ENCODE measurements around the gene LGALS9. TPM values are rescaled to one million over a fixed set of nuclear protein-coding genes. Genes with fewer than 3 reads are reported as not detected.

LGALS9 gene
- total RNA-seq, 1 donor from 2014 or later, result 0.54 TPM

DNA sequence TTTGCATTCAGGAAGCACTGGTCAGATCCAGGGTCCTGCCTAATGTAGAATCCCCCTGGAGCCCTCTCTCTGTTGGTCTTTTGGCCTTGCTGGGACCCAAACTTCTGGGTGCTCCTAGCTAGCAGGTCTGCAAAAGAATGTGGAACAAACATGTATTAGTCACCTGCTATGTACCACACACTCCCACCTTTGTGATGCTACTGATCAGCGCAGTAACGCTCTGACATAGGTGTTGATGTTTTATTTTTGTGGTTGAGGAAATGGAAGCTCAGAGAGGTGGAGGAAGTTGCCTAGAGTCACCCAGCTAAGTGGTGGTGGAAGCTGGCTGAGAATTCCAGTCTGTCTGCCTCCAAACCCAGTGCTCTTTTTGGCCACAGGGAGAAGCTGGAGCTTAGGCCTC lies 35.8 kb upstream of the LGALS9 start:
- H3K4me3 ChIP-seq, result no peak overlapping the region
- H4K20me1 ChIP-seq (ENCODE audit: low read depth), result no peaks in the 10 kb centered on the region
- TF ChIP-seq, protein P1, sequence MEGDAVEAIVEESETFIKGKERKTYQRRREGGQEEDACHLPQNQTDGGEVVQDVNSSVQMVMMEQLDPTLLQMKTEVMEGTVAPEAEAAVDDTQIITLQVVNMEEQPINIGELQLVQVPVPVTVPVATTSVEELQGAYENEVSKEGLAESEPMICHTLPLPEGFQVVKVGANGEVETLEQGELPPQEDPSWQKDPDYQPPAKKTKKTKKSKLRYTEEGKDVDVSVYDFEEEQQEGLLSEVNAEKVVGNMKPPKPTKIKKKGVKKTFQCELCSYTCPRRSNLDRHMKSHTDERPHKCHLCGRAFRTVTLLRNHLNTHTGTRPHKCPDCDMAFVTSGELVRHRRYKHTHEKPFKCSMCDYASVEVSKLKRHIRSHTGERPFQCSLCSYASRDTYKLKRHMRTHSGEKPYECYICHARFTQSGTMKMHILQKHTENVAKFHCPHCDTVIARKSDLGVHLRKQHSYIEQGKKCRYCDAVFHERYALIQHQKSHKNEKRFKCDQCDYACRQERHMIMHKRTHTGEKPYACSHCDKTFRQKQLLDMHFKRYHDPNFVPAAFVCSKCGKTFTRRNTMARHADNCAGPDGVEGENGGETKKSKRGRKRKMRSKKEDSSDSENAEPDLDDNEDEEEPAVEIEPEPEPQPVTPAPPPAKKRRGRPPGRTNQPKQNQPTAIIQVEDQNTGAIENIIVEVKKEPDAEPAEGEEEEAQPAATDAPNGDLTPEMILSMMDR (IDR thresholded peaks at IDR 0.05), result no peak
- TF ChIP-seq EZH2phosphoT487 (IDR thresholded peaks at IDR 0.05) (no peak), EZH2 (IDR thresholded peaks at IDR 0.05) (no peak)
- Mint-ChIP-seq H3K4me1 (no peaks in the 10 kb centered on the region), H3K27me3 (ENCODE audit: insufficient read depth, low read depth) (peaks cover 2% of the 10 kb centered on the region), H3K9me3 (no peaks in the 10 kb centered on the region), H3K27ac (no peak overlapping the region), H3K4me3 (no peak overlapping the region), H3K36me3 (no peaks in the 10 kb centered on the region)
- DNase-seq (ENCODE audit: low spot score), result no peak
- no peak overlapping the region for H3K4me2 ChIP-seq
- no peak overlapping the region for H3K27ac ChIP-seq
- H2AFZ ChIP-seq (replicated peaks), result no peak overlapping the region
- no peaks in the 10 kb centered on the region for H3K79me2 ChIP-seq (ENCODE audit: low read depth)
- H3K36me3 ChIP-seq, result no peaks in the 10 kb centered on the region
- no peaks in the 10 kb centered on the region for H3K9me3 ChIP-seq (ENCODE audit: low read depth)
- H3K27me3 ChIP-seq, result no peaks in the 10 kb centered on the region
- no peak overlapping the region for H3K9ac ChIP-seq
- H3K4me1 ChIP-seq, result no peaks in the 10 kb centered on the region
- no peaks in the 10 kb centered on the region for H3F3A ChIP-seq (ENCODE audit: low read depth)

DNA sequence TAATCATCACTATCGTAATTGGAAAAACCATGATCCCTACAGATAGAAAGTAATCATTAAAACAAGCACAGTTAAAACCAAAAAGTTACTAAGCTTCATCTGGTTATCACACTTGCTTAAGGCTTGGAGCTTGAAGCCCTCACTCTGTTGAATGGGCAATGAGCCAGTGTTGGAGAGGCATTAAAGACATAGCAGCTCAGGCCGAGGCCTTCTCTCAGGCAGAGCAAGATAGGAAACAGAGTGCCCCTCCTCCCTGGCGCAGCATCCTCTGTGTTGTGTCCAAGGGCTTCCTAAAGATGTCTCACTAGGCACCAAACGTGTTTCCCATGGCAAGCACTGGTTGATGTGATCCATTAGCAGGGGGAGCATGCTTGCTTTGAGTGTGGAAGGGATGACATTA lies 34.9 kb upstream of the LGALS9 start:
- Histone ChIP-seq H3K4me3 (no peak overlapping the region), H3F3A (ENCODE audit: low read depth) (no peaks in the 10 kb centered on the region), H3K79me2 (ENCODE audit: low read depth) (no peaks in the 10 kb centered on the region), H3K4me1 (no peaks in the 10 kb centered on the region), H2AFZ (replicated peaks) (no peak overlapping the region), H3K36me3 (no peaks in the 10 kb centered on the region), H3K27me3 (no peaks in the 10 kb centered on the region), H3K27ac (no peak overlapping the region), H3K9ac (no peak overlapping the region), H4K20me1 (ENCODE audit: low read depth) (no peaks in the 10 kb centered on the region), H3K4me2 (no peak overlapping the region), H3K9me3 (ENCODE audit: low read depth) (no peaks in the 10 kb centered on the region)
- Mint-ChIP-seq H3K4me1 (peaks cover 5% of the 10 kb centered on the region), H3K27ac (no peak overlapping the region), H3K9me3 (no peaks in the 10 kb centered on the region), H3K4me3 (no peak overlapping the region), H3K36me3 (no peaks in the 10 kb centered on the region), H3K27me3 (ENCODE audit: insufficient read depth, low read depth) (peaks cover 2% of the 10 kb centered on the region)
- no peak for DNase-seq (ENCODE audit: low spot score)
- TF ChIP-seq, protein P1 (IDR thresholded peaks at IDR 0.05), result no peak

DNA sequence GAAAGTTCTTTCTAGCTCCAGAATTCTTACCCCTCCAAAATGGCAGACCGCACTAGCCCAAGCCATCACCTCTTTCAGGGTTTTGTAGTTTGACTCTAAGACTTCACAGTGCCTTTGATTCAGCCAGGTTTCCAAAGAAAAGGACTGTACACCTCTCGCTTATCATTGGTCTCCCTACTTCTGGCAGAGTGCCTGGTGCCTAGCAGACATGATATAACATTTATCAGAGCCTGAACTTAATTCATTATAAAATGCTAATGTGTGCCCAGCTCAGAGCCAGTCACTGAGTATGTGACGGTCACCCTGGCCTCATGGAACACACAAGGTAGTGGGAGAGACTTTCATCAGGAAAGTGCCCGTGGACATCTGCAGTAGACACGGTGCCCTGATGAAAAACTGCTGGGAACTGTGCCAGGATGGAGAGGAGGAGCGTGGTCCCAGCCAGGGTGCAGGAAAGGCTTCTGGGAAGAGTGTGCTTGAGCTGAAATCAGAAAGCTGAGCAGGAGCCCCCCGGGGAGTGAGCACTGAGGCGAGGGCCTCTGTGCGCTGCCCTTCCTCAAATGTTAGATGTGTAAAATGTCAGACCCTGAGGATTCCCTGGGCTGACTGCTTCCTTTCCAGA lies 34.3 kb upstream of the LGALS9 start:
- no peak overlapping the region for H3K27ac ChIP-seq
- TF ChIP-seq EZH2 (IDR thresholded peaks at IDR 0.05), result no peak
- TF ChIP-seq EZH2phosphoT487 (IDR thresholded peaks at IDR 0.05), result no peak
- TF ChIP-seq, protein P1 (IDR thresholded peaks at IDR 0.05), result no peak

More for the DNA sequence above, 34.3 kb upstream of the LGALS9 start:
- Mint-ChIP-seq H3K27ac (no peak overlapping the region), H3K27me3 (ENCODE audit: insufficient read depth, low read depth) (peaks cover 2% of the 10 kb centered on the region), H3K36me3 (no peaks in the 10 kb centered on the region), H3K9me3 (no peaks in the 10 kb centered on the region), H3K4me3 (no peak overlapping the region), H3K4me1 (peaks cover 5% of the 10 kb centered on the region)
- Histone ChIP-seq H3K36me3 (no peaks in the 10 kb centered on the region), H3K4me3 (no peak overlapping the region), H3K4me1 (no peaks in the 10 kb centered on the region), H4K20me1 (ENCODE audit: low read depth) (no peaks in the 10 kb centered on the region), H2AFZ (replicated peaks) (no peak overlapping the region), H3K79me2 (ENCODE audit: low read depth) (no peaks in the 10 kb centered on the region), H3K9ac (no peak overlapping the region), H3K4me2 (no peak overlapping the region), H3F3A (ENCODE audit: low read depth) (no peaks in the 10 kb centered on the region), H3K9me3 (ENCODE audit: low read depth) (no peaks in the 10 kb centered on the region), H3K27me3 (no peaks in the 10 kb centered on the region)
- no peak for DNase-seq (ENCODE audit: low spot score)

Measured in neural progenitor cell (in vitro differentiated cells).